HG03520 (cell line): ENCODE results near the gene DDX59.
"Not testable (repeated sequence)": the region's sequence is repeated elsewhere in the genome, so short reads cannot be mapped to it uniquely, and the experiment has no call there.

ENCODE experiments used
- ATAC-seq: cut with Tn5 transposase; IDR thresholded peaks from one replicate; pipeline ENCODE4 v1.9.1; 2021; ENCODE audit warnings: mild to moderate bottlenecking, moderate library complexity; ENCODE audit not compliant: unreplicated experiment

Gene DDX59

DNA sequence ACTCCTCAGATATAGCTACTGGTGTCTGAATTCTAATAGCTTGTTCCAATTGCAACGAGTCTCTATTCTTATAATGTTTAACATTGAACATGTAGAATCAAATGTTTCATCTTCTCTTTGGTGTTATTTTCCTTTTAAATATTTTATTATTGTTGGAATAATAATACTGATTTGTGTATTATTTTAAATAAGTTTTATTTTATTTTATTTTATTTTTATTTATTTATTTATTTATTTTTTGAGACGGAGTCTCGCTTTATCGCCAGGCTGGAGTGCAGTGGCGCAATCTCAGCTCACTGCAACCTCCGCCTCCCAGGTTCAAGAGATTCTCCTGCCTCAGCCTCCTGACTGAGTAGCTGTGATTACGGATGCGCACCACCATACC lies 39.2 kb downstream of the DDX59 start:
- not testable (repeated sequence) for ATAC-seq

DNA sequence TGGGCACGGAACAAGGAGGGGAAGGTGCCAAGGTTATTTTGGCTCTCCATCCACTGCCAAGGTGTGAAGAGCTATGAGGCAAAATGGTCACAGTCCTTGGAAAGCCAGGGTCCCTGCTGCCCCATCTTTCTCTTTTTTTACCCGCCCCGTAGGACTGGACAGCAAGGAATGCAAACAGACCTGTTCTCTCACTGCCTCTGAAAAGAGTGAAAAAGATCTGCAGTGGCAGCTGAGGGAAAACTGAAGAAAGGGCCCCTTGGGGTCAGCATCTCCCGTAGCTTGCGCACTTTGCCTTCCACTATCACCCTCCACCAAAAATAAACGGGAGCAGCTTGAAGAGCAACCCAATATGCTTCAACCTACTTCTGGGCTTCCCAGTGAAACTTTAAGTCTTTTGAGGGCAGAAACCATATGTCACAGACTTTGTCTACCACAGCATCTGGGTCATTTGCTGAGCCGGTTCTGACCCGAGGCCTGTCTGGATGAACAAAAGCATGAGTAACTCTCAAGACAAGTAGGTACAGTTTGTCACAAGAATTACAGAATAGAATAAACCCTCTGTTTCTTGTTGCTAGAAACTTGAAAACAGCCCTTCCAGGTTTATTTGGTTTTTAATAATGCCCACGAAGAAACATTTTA lies 39.7 kb downstream of the DDX59 start:
- ATAC-seq = no peak

DNA sequence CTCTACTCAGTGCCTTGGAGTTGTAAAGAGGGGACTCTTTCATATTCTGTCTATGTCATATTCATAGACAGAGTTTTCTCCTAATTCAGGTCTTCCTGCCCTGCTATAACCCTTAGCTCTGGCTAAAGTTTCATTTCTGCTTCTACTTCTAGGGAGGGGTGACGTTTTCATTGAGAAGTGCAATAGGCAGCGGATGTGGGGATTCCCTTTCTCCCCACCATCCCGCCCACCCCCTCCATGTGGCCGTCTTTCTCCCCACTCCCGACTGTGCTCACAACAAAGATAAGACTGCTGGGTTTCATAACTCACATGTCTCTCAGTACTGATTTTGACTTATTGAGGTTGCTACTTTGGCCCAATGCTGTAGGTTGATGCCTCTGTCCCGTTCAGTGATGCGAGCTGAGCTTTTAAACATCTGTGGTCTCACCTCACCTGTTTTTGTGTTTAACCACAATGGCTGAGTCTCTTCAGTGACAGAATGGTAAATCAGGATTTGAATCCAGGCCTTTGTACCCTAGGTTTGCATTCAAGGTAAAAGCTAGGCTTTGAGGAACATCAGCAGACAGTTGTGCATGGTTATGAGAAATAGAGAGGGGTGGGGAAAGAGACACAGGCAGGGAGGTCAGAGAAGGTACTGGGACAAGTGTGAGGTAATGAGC lies 41.4 kb downstream of the DDX59 start:
- ATAC-seq = peak; percentile 65

DNA sequence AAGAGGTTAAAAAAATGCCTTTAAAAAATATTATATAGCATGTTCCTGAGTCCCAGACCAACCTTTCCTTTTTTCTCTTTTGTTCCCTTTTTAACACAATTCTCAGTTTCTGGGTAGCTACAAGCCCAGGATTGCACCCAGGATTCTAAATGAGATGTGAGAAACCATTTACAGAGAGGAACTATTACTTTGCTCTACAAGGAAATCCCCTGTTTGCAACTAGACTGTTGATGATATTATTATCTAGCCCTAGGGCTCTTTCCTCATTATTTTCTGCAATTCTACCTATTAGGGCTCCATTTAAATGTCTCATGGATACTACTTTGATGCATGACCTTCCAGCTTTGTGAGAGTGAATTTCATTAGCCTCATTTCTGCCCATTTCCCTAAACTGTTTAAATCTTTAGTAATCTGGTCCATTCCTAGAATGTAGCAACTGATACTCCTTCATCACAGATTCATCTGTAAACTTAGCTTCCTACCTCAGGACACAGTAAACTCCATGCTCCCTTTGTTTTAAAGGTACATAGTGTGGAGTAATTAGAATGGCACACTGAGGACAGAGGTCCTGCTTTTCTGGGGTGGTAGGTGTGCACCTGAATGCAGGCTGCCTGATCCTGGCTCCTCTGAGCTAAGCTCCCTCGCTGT lies 42.0 kb downstream of the DDX59 start:
- no peak for ATAC-seq

DNA sequence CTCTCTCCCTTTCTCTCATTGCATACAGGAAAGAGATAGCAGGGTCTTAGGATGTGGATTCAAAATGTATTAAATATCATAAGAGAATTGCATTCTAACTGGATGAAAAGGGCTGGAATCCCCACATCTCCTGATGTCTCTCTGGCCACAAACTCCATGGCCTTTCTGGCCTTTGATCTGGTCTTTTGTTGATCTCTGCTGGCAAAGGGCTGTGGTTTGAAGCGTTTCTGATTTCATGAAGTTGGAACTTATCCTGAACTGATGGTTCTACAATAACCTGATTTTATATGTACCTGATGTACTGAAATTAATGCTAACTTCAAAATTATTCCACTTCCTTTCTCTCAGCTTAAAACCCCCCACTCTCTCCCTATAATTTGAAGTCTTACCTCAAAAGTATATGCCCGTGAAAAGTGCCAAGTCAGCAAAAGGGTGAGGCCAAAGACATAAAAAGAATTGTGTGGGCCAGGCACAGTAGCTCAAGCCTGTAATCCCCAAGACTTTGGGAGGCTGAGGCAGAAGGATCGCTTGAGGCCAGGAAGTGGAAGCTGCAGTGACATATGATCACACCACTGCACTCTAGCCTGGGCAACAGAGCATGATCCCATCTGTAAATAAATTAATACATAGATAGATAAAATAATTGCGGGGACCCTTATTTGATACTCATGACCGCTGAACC lies 42.7 kb downstream of the DDX59 start:
- no peak for ATAC-seq

DNA sequence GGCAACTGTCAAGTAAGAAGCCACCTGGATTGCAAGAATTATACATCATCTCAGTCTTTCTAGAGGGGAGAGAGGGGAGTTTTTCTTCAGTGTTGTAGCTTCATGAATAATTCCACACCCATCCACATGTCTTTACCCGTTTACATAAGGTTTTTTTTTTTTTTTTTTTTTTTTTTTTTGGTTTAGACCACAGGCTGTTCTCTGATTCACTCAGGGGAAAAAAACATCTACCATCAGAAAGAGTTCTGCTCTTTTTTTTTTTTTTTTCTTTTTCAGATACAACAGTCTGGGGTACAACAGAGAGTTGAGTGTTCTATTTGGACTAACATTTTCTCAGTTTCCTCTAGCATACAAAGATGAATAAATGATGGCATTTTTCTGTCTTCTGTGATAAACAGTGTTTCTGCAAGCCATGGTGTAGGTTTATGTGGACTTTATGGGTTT lies 44.3 kb downstream of the DDX59 start:
- no peak for ATAC-seq

DNA sequence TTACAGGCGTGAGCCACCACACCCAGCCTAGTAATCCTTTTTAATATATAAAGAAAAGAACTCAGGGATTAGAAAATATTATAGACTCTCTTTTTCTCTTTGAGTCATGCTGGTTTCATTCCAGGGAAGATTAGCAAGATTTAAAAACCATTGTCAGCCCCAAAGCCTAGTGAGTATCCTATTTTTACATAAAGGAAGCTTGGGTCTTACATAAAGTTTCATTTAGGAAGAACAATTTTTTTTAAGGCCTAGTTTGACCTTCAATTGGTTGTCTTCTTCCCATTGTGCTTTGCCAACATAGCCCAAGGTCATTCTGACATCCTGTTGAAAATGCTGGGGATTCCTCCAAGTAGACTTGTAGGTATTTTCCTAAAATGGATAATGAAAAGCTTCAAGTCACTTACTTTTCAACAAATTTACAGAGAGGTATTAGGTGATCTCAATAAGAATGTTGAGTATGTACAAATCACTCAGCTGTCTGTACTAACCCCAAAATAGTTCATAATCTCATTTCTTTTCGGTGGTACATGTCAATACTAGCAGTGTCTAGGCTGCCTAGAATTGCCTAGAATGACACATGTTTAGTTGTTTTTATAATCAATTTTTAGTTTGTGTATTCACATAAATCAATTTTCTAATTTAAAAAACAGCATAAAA lies 44.9 kb downstream of the DDX59 start:
- ATAC-seq = no peak

DNA sequence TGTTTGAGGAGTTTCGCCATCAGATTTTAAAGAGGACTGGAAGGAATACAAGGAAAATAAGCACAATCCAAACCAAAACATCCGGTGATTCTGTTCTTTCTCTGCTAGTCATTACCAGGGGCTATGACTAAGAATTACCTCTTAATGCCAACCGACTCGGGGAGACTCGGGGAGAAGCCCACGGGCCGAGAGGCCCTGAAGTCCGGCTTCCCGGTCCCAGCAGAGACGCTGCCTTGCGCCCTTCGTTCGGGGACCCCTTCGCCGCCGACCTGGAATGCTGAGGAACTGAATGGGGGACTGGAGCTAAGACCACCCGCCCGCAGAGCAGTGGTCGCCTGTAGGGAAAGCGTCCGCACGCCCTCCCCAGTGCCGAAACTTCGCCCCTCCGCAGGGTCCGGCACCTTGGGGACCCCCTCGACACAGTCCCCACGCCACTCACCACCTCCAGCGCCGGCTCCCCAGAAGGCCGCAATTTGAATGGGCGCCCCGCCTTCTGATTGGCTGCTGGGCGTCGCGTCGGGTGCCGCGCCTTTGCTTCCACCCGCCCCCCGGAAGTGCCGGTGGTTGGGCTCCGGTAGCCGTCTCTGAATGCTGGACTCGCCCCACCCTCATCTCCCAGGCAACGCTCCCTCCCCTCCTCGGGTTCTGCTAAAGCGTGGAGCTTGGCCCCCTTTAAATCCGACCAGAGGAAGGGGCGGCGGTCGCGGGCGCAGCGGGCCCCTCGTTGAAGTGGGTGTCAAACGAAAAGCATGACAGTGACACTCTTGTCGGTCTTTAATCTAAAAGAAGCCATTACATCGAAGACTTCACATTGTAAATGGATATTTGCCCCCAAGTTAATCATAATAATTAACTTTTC lies 49.2 kb downstream of the DDX59 start, which contains the start of gene KIF14:
TSS of gene KIF14 (minus strand) at position 479 of the 859 bp plus-strand sequence. CDS start 2,028 bp downstream, outside the sequence.
- peak; percentile 91 for ATAC-seq

DNA sequence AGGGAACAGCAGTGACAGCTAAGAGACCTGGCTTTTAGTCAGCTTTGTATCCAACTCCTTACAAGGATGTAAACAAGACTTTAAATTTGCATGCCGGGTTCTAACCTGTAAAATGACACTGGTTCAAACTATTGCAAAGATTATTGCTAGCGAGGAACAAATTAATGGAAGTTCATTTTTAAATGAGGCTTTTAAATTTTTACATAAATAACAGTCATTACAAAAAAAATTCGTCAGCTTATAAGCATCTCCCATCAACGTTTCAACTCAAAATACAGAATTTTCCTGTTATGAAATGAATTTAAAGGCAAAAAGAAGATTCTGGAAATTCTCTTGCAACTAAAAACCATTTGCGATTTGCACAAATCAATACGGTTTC lies 49.8 kb downstream of the DDX59 start:
- no peak for ATAC-seq

DNA sequence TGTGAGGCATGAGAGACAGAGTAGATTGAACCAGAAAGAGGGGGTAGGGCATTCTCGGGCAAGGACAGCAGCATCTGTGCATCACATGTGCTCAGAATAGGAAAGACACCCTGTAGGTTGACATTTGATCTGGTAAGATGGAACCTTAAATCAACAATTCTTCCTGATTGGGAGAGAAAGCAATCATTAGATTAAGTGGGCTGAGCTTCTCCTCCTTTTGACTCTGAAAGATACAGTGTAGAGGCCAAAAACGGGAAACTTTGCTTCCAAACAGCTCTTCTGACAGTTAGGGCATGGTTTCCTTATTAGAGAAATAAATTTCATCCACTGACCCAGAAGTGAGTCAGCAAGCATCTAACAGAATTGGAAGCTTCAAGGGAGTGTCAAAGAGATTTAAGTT lies 58.9 kb downstream of the DDX59 start:
- ATAC-seq = no peak

DNA sequence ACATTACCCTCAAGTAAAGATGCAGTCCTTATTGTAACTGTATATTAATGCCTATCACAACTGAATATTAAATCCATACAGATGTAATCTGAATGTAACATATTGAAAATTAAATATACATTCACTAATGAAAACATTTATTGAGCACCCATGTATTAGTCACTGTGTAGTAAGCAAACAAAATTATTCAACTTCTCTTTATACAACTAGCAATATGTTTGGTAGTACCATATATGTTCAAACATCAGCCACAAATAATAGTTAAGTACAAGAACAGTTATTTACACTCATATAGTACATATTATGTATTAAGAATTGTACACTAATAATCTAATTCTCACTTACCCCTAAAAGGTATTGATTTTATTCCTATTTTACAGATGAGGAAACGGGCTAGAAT lies 67.1 kb downstream of the DDX59 start:
- no peak for ATAC-seq
